GM19455 (cell line): ENCODE results near the gene SPATA9.
"Not testable (repeated sequence)": the region's sequence is repeated elsewhere in the genome, so short reads cannot be mapped to it uniquely, and the experiment has no call there.

ENCODE experiments used
- ATAC-seq: cut with Tn5 transposase; IDR thresholded peaks from one replicate; pipeline ENCODE4 v1.9.1; 2021; ENCODE audit not compliant: unreplicated experiment

SPATA9 gene

GRCh38 chr5:95717439-95717838 is 34.6 kb upstream of the SPATA9 start:
- no peak for ATAC-seq

GRCh38 chr5:95715799-95716461 is 33.1 kb upstream of the SPATA9 start:
- ATAC-seq: no peak

DNA sequence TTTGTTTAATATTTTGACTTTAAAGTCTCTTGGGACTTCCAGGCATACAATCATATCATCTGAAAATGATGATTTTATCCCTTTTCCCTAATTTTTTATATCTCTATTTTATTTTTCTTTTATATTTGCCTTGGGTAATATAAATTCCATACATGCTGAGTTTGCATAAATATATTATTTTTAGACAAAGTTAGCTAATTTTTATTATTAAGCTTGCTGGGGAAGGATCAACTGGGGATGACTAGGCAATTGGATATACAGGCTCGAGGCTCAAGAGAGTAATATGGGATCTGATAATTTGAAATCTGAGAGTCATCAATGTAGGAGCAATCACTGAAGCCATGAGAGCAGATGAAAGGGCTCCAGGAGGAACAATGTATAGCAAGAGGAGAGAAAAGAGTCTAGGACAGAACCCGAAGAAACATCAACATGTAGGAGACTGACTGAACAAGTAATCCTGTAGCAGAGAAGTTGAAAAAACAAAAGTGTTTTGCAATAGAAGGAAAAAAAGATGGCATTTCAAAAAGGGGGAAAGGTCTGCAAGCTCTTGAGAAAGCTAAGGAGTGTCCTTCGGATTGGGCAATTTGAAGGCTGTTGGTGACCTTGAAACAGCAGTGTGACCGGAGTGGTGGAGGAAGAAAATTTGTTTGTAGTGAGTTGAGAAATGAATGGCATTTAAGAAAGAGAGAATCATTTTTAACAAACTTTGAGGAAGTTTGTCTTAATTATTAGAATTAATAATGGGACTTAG is 31.3 kb upstream of the SPATA9 start:
- ATAC-seq: no peak

DNA sequence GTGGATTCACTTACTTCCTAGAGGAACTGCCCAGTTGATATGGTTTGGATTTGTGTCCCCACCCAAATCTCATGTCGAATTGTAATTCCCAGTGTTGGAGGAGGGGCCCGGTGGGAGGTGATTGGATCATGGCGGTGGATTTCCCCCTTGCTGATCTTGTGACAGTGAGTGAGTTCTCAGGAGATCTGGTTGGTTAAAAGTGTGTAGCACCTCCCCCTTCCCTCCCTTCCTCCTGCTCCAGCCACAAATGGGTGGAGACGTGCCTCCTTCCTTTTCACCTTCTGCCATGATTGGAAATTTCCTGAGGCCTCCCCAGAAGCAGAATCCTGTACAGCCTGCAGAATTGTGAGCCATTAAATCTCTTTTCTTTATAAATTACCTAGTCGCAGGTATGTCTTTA is 30.5 kb upstream of the SPATA9 start:
- ATAC-seq: not testable (repeated sequence)

- no peak for ATAC-seq
Measured at GRCh38 chr5:95712347-95712958, 29.7 kb upstream of the SPATA9 start.

DNA sequence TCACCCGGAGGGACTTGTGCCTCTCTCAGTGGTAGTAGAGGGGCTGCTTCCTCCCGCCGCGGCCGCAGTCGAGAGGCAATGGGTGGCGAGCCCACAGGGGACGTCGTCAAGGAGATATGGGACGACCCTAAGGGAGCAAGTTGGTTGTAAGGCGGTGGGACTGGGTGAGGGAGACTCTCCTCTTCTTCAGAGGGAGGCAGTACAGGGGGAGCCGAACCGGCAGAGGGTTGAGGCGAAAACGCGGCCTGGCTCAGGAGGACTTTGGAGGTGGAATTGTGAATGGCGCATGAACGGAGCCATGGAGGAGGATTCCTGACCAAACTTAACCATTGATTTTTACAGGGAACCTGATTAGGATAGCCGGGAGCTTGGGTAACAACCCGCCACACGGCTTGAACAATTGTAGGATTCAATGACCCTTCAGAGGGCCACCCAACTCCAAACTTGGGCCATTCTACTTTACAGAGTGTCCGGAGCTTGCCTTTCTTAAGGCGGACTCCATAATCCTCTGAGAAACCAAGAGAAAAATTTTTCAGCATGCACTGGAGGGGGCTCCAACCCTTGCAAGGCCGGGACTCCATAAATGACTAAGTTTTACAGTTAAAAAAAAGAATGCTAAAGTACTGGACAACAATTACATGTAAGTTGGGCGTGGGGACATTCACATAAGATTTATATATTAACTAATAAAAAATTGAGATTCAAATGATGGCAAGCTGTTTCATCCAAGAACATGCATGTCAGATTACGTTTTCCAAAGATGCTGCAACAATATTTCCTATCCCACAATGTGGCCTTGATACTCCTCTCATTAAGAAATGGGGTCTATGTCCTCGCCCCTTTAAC is 28.9 kb upstream of the SPATA9 start:
- ATAC-seq: no peak

GRCh38 chr5:95710651-95711500 is 28.1 kb upstream of the SPATA9 start:
- not testable (repeated sequence) for ATAC-seq

DNA sequence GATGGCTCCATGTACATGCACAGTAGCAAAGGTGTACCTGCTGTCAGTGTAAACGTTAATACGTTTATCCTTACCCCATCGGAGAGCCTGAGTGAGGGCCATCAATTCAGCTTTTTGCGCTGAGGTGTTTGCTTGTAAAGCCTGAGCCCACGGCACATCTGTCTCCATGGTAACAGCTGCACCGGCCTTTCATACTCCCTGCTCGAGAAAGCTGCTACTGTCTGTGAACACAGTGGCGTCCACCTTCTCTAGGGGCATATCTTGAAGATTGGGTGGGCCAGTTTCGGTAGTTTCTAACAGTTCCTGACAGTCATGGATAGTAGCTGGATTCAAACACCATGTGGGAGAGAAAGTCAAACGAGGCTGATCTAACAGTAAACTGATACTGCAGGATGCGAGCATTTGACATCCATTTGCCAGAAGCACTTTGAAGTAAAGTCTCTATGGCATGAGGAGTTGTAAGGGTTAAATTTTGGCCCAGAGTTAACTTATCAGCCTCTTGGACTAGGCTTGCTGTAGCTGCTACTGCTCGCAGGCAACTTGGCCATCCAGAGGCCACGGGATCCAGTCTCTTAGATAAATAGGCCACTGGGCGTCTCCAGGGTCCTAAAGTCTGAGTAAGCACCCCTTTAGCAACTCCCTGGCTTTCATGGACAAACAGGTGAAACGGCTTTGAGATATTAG is 27.3 kb upstream of the SPATA9 start:
- no peak for ATAC-seq

- no peak for ATAC-seq
Measured at GRCh38 chr5:95708876-95709275, 26.1 kb upstream of the SPATA9 start.

GRCh38 chr5:95707534-95708188 is 24.9 kb upstream of the SPATA9 start:
- not testable (repeated sequence) for ATAC-seq

- ATAC-seq: no peak
Measured at GRCh38 chr5:95707055-95707454, 24.3 kb upstream of the SPATA9 start.

DNA sequence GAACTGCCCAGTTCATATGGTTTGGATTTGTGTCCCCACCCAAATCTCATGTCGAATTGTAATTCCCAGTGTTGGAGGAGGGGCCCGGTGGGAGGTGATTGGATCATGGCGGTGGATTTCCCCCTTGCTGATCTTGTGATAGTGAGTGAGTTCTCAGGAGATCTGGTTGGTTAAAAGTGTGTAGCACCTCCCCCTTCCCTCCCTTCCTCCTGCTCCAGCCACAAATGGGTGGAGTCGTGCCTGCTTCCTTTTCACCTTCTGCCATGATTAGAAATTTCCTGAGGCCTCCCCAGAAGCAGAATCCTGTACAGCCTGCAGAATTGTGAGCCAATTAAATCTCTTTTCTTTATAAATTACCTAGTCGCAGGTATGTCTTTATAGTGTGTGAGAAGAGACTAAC is 23.4 kb upstream of the SPATA9 start:
- ATAC-seq: not testable (repeated sequence)

DNA sequence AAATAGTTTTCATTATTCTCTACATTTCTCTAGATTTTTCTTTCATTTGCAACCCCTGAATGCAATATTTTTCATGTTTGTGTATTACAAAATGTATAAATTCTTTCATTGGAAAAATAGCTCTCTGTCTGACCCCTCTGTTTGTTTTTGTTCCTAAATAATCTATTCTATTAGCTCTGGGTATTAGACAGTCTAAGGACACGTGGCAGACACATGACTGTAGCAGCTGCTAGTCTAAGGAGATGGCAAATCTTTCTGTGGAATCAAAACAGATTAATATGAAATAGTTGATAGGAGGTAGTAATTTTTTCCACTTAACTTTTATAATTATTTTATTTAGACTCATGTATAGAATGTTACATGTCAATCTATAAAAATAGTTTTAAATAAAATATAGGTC is 21.4 kb upstream of the SPATA9 start:
- no peak for ATAC-seq

- no peak for ATAC-seq
Measured at GRCh38 chr5:95701074-95701473, 18.3 kb upstream of the SPATA9 start.

DNA sequence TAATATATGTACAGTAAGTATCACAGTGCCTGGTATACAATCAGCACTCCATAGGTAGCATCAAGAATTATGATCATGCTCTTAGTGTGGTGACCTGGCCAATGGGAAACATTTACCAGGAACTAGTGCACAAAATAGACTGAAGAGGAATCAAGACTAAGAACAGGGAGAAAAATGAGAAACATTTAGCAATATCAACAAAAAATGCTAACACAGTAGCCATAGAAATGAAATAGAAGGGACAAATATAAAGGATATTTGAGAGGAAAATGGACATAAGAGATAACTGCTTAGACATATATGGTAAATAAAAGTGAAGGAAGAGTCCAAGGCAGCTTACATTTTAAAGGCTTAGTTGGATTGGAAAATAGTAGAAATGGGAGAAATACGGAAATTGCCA is 16.5 kb upstream of the SPATA9 start:
- ATAC-seq: no peak

GRCh38 chr5:95697781-95698681 is 15.2 kb upstream of the SPATA9 start:
- no peak for ATAC-seq

DNA sequence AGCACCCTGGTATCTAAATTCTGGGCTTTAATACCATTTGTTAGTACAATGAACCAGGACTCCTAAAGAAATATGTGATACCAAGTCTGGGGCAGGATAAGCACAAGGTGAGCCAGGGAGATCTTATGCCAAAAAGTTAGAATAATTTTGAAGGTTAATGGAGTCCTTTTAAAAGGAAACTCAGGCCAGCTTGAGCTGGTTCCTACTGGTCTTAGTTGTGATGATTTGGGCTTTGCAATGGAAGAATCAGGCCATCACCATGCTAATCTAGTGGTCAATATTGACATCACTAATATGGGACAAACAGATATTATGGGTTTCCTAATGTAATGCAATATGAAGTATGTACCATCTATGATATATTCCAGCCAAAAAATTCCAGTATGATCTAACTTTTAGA is 7.5 kb upstream of the SPATA9 start:
- ATAC-seq: no peak

DNA sequence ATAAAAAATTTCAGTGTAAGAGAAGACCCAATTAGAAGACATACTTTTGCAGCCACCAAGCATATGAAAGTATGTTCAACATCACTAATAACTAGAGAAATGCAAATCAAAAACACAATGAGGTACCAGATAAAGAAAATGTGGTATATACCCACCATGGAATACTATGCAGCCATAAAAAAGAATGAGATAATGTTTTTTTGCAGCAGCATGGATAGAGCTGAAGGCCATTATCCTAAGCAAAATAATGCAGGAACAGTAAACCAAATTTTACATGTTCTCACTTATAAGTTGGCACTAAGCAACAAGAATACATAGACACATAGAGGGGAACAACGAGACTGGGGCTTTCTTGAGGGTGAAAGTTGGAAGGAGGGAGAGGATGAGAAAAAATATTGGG is 6.9 kb upstream of the SPATA9 start:
- ATAC-seq: no peak
